Rectal smooth muscle tissue (tissue), 1 donor: ENCODE measurements around the gene RIC8A.
"Not testable (repeated sequence)": the region's sequence is repeated elsewhere in the genome, so short reads cannot be mapped to it uniquely, and the experiment has no call there.

Experiments used
- H3K27ac ChIP-seq: one replicate; pipeline ENCODE4 v1.7.0; 2013; ENCODE audit warnings: low read depth, low read length, inconsistent platforms
- H3K27me3 ChIP-seq: one replicate; pipeline ENCODE4 v1.7.0; 2013; ENCODE audit warnings: low read length; ENCODE audit not compliant: control insufficient read depth, insufficient read depth
- H3K36me3 ChIP-seq: one replicate; pipeline ENCODE4 v1.7.0; 2013; ENCODE audit warnings: low read length; ENCODE audit not compliant: control insufficient read depth, insufficient read depth
- H3K4me1 ChIP-seq: one replicate; pipeline ENCODE4 v1.7.0; 2013; ENCODE audit warnings: low read length; ENCODE audit not compliant: control insufficient read depth, insufficient read depth
- H3K4me3 ChIP-seq: one replicate; pipeline ENCODE4 v1.7.0; 2013; ENCODE audit warnings: low read length
- H3K9ac ChIP-seq: one replicate; pipeline ENCODE4 v1.7.0; 2013; ENCODE audit warnings: low read length

RIC8A gene

GRCh38 chr11:207208-207862, at the start of gene RIC8A, which contains the start of gene BET1L:
TSS of gene RIC8A (plus strand) at chr11:207708. CDS start at chr11:208855, 1,147 bp downstream.
TSS of gene BET1L (minus strand) at chr11:207399. CDS start at chr11:207321, 78 bp downstream.
- Histone ChIP-seq H3K4me3 (peak within 1 kb of the TSS; percentile 91), H3K9ac (peak within 1 kb of the TSS; percentile 99), H3K27me3 (no peaks in the 10 kb centered on the region), H3K4me1 (peaks cover 23% of the 10 kb centered on the region), H3K27ac (peak within 1 kb of the TSS; percentile 99), H3K36me3 (peaks cover 51% of the 10 kb centered on the region)

GRCh38 chr11:180242-180641, 27.3 kb upstream of the RIC8A start:
- H3K27me3 ChIP-seq, H3K4me1 ChIP-seq, H3K4me3 ChIP-seq, H3K27ac ChIP-seq, H3K9ac ChIP-seq, H3K36me3 ChIP-seq: not testable (repeated sequence)

- not testable (repeated sequence) for H3K27me3 ChIP-seq, H3K27ac ChIP-seq, H3K4me3 ChIP-seq, H3K36me3 ChIP-seq, H3K4me1 ChIP-seq, H3K9ac ChIP-seq
These were observed 18.2 kb upstream of the RIC8A start for GRCh38 chr11:189200-189783.

- not testable (repeated sequence) for H3K4me1 ChIP-seq, H3K9ac ChIP-seq, H3K27me3 ChIP-seq, H3K36me3 ChIP-seq, H3K4me3 ChIP-seq, H3K27ac ChIP-seq
These were observed 17.6 kb upstream of the RIC8A start for GRCh38 chr11:189843-190311.

- H3K4me1 ChIP-seq, H3K27ac ChIP-seq, H3K4me3 ChIP-seq: not testable (repeated sequence)
These were observed 17.0 kb upstream of the RIC8A start for GRCh38 chr11:190546-190945.

GRCh38 chr11:191490-192478, 15.7 kb upstream of the RIC8A start:
- not testable (repeated sequence) for H3K9ac ChIP-seq, H3K4me3 ChIP-seq, H3K27ac ChIP-seq, H3K36me3 ChIP-seq, H3K4me1 ChIP-seq, H3K27me3 ChIP-seq

More at GRCh38 chr11:190546-190945, 17.0 kb upstream of the RIC8A start:
- H3K27me3 ChIP-seq, H3K9ac ChIP-seq, H3K36me3 ChIP-seq: not testable (repeated sequence)

- not testable (repeated sequence) for H3K27me3 ChIP-seq, H3K4me1 ChIP-seq, H3K36me3 ChIP-seq
These were observed 14.8 kb upstream of the RIC8A start, which contains the start of gene SCGB1C1 for GRCh38 chr11:192674-193128. TSS of gene SCGB1C1 (plus strand) at chr11:193078. CDS start at chr11:193100, 22 bp downstream.

GRCh38 chr11:193481-193880, 14.0 kb upstream of the RIC8A start:
- not testable (repeated sequence) for H3K27ac ChIP-seq, H3K36me3 ChIP-seq, H3K4me3 ChIP-seq, H3K9ac ChIP-seq, H3K4me1 ChIP-seq, H3K27me3 ChIP-seq

More at GRCh38 chr11:192674-193128, 14.8 kb upstream of the RIC8A start, which contains the start of gene SCGB1C1:
- not testable (repeated sequence) for H3K4me3 ChIP-seq, H3K9ac ChIP-seq, H3K27ac ChIP-seq

GRCh38 chr11:196786-197731, 10.4 kb upstream of the RIC8A start:
- H3K36me3 ChIP-seq: no peaks in the 10 kb centered on the region
- H3K27ac ChIP-seq: no peak overlapping the region
- H3K27me3 ChIP-seq: no peaks in the 10 kb centered on the region
- H3K4me3 ChIP-seq: no peak overlapping the region
- no peak overlapping the region for H3K9ac ChIP-seq
- H3K4me1 ChIP-seq: no peaks in the 10 kb centered on the region

GRCh38 chr11:197741-198235, 9.7 kb upstream of the RIC8A start:
- no peak overlapping the region for H3K27ac ChIP-seq
- H3K36me3 ChIP-seq: no peaks in the 10 kb centered on the region
- H3K27me3 ChIP-seq: no peaks in the 10 kb centered on the region
- no peaks in the 10 kb centered on the region for H3K4me1 ChIP-seq
- H3K9ac ChIP-seq: no peak overlapping the region
- H3K4me3 ChIP-seq: no peak overlapping the region

GRCh38 chr11:198236-198806, 9.2 kb upstream of the RIC8A start:
- Histone ChIP-seq H3K4me1 (no peaks in the 10 kb centered on the region), H3K36me3 (peaks cover 2% of the 10 kb centered on the region), H3K27me3 (no peaks in the 10 kb centered on the region), H3K9ac (no peak overlapping the region), H3K27ac (no peak overlapping the region), H3K4me3 (no peak overlapping the region)
